ENCODE results near the gene PLD5. TPM values are rescaled to one million over a fixed set of nuclear protein-coding genes. Genes with fewer than 3 reads are reported as not detected.

Gene PLD5
- total RNA-seq, 4 donors from 2014 or later, result 0.16 TPM; not detected in 3

DNA sequence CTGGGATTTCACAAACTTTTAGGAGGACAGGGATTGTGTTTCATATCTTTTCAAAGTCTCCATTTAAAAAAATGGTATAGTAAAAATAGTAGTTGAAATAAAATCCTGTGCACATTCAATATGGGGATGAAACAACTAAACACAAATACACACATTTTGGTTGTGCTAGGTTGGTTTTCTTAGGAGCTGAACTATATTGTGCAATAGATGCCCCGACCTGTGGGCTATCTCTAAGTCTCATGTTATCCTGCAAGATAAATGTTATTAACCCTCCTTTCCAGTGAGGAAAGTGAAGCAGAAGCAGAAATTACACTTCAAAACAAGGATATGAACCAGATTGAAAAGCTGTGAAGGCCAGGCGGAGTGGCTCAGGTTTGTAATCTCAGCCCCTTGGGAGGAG, 1.3 kb upstream of the PLD5 start:
- TF ChIP-seq, protein P1, sequence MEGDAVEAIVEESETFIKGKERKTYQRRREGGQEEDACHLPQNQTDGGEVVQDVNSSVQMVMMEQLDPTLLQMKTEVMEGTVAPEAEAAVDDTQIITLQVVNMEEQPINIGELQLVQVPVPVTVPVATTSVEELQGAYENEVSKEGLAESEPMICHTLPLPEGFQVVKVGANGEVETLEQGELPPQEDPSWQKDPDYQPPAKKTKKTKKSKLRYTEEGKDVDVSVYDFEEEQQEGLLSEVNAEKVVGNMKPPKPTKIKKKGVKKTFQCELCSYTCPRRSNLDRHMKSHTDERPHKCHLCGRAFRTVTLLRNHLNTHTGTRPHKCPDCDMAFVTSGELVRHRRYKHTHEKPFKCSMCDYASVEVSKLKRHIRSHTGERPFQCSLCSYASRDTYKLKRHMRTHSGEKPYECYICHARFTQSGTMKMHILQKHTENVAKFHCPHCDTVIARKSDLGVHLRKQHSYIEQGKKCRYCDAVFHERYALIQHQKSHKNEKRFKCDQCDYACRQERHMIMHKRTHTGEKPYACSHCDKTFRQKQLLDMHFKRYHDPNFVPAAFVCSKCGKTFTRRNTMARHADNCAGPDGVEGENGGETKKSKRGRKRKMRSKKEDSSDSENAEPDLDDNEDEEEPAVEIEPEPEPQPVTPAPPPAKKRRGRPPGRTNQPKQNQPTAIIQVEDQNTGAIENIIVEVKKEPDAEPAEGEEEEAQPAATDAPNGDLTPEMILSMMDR (IDR thresholded peaks at IDR 0.05; ENCODE audit: low read depth), result no peak

DNA sequence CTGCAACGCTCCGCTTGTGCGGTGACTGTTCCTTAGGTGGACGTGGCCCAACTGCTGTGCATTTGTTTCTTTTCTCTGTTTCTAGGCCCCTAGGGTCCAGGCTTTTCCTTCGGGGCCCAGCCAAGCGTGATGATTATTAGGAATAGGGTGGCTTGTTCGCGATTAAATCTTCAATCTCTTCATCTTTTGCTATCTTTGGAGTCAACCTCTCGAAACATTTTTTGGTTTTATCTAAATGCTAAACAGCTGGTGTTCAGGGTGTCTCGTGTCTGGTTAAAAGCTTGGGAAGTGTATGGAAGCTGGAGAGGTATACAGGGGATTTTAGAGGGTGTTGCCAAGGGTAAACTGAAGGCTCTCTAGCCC, 844 bp upstream of the PLD5 start:
- TF ChIP-seq, protein P1 (IDR thresholded peaks at IDR 0.05; ENCODE audit: low read depth), result no peak

DNA sequence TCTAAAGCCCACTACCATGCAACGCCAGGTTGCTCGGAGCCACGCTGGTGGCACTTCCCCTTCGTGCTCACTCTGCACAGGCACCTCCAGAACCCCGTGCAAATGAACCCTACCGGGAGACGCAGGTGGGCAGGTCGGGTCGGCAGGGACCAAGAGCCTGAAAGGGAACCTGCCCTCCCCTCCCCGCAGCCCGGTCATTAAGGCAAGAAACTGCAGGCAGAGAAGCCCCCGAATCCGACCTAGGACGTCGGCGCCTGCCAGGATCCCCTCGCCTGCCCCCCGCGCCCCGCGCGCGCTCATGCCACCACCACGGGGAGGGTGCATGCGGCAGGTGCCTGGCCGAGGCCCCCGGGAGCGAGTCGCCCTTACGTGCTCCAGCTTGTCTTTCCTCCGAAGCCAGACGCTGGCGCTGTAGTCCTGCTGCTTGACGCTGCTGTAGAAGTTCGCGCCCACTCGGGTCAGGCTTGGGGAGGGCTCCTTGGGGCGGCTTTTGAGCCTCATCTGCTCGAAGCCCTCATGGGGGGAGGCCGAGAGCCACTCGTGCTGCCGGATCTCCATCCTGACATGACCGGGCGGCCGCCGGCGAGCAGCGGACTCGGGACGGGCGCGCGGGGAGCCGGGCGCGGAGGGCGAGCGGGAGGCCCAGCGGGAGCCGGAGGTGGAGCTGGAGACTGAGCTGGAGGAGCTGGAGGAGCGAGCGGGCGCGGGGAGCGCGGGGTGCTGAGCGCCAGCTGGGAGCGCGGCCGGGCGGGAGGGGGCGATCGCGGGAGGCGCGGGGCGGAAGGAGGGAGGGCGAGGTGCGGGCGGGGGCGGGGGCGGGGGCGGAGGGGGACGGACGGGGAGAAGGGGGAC, 552 bp downstream of the PLD5 start:
- TF ChIP-seq, protein P1 (IDR thresholded peaks at IDR 0.05; ENCODE audit: low read depth), result no peak

DNA sequence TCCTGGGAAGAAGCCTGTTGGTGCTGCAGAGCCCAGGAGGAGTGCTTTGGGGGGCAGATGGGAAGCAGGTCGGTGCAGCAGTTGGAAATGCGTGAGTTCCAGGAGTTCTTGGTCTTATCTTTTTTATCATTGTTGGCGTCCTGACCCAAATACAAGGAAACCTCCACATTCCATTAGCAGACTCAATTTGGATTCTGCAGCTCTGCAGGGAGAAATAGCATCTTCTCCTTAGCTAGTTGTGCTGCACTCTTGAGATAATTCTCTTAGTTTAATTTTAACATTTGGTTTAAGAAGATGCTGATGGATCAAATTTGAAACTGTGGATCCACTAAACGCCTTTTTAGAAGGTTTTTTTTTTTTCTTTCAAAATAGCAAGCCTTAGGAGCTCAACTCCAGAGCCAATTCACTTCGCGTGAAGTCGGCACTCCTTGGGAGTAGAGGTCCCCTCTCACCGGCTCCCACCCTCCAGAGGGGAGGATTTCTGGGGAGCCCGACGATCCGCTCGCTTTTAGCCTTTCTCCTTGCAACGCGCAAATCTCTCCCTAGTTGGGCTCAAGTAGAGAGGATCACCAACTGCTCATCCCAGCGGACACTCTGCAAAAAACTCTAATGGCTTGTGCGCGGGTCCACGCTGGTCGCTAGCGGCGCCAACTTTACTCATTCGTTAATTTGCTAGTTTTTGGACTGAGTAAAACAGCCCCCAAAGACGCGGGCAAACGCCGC, 1.3 kb downstream of the PLD5 start:
- TF ChIP-seq, protein P1 (IDR thresholded peaks at IDR 0.05; ENCODE audit: low read depth), result no peak

DNA sequence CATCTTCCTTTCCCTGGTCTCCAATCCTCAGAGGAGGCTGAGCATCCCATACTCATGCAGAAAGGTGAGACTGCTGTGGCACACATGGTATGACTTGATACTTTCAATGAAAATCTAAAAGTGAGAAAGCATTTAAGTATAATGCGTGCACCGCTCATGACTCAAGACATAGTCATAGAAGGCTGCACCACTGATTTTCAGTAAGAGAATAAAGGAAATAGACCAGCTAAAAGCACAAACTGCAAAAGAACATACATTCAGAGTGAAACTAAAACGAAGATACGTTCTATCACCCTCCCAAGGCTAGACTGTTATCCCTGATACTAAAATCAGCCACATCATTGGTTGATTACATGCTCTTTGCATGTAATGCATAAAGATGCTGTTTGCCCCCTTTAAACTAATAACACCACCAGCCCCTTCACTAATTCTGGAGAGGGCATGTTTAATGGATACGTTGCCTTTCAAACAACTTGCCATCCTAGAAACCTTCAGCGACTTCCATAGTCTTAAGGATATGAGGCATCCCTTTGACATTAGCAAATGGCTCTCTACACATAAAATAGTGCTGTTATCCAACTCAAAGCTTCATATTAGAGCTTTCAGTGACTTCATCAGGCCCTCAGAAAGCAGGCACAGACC, 2.1 kb downstream of the PLD5 start:
- TF ChIP-seq, protein P1 (IDR thresholded peaks at IDR 0.05; ENCODE audit: low read depth), result no peak

DNA sequence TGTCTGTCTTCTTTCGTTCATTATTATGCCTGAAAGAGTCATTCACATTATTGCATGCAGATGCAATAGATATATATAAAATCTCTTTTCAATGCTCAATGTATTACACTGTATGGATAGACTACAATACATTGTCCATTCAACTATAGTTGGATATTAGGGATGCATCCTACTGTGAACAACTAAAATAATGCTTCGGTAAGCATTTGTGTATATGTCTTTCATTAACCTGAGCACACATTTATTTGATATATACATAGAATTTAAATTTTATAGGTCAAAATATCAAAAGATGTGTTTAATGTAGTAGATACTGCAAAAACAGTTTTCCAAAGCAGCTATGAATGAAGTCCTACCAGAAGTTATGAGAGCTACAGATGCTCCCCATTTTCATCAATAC, 8.9 kb downstream of the PLD5 start:
- TF ChIP-seq, protein P1 (IDR thresholded peaks at IDR 0.05; ENCODE audit: low read depth), result no peak

DNA sequence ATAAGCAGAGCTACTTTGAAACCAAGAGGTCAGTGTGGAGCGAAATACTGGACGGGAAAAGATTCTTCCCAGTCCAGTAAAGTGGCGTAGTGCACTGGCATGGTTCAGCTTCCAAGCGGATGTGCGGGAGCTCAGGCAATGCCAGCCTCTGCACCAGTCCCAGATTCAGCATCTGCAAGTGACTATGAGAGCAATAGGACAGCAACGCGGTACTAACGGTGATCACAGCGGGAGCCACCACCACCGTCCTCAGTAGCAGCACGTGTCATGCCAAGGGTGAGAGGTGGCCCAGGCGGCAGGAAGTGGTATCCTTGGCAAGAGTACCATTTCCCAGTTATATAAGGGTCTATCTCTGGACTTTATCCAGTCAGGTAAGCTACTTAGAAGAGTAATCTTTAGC, 17.8 kb downstream of the PLD5 start:
- TF ChIP-seq, protein P1 (IDR thresholded peaks at IDR 0.05; ENCODE audit: low read depth), result no peak

Measured in subcutaneous adipose tissue (tissue), 4 donors.